Stimulated activated CD4-positive, alpha-beta T cell treated with anti-CD3 and anti-CD28 coated beads, Interleukin-4, amount 100 ng/mL, for 24 hours (primary cell): ENCODE data around the gene PIP5K1A.
A peak's percentile ranks its signal among the peaks of the same experiment; 100 is the strongest.
"Not testable (repeated sequence)": the region's sequence is repeated elsewhere in the genome, so short reads cannot be mapped to it uniquely, and the experiment has no call there.

Experiments used
- DNase-seq: peaks from one replicate; pipeline ENCODE4 v3.0.0-alpha.2; 2020

Gene PIP5K1A, protein sequence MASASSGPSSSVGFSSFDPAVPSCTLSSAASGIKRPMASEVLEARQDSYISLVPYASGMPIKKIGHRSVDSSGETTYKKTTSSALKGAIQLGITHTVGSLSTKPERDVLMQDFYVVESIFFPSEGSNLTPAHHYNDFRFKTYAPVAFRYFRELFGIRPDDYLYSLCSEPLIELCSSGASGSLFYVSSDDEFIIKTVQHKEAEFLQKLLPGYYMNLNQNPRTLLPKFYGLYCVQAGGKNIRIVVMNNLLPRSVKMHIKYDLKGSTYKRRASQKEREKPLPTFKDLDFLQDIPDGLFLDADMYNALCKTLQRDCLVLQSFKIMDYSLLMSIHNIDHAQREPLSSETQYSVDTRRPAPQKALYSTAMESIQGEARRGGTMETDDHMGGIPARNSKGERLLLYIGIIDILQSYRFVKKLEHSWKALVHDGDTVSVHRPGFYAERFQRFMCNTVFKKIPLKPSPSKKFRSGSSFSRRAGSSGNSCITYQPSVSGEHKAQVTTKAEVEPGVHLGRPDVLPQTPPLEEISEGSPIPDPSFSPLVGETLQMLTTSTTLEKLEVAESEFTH

DNA sequence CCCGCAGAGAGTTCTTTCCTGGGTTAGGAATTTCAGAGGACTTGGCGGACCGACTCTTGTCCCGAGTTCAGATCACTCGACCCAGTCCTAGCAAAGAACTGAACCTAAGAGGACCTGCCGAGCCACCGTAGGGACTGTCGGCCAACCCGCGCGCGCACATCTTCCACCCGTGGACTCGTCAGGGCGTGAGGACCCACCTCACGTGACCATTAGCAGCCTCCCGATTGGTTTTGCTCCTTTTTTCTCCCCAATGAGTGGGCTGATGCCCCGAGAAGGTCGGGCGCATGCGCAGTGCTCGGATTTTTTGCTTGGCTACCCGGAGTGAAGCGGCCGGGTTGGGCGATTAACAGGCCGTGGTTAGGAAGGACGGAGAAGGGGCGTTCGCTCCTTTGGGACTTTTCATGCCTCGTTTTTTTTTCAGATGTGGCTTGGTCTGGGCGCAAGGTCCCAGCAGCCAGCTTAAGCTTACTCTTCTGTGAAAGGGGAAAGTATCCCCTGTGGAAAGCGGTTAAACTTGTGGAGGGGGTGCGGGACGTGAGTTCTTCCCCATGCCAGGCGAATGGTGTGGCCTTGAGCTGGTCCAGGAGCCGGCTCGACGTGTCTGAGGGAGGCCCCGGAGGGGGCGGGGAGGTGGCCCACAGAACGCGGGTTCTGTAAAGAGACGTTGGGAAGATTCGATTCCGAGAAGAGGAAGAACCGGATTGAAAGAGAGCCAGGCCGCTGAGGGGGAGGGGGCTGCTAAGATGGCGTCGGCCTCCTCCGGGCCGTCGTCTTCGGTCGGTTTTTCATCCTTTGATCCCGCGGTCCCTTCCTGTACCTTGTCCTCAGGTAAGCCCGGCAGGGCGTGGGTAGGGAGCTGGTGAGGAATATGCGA, at the start of gene PIP5K1A:
TSS of gene PIP5K1A (plus strand) at position 299 of the 874 bp plus-strand sequence. CDS start at position 744, 445 bp downstream.
- DNase-seq: peak; percentile 99

DNA sequence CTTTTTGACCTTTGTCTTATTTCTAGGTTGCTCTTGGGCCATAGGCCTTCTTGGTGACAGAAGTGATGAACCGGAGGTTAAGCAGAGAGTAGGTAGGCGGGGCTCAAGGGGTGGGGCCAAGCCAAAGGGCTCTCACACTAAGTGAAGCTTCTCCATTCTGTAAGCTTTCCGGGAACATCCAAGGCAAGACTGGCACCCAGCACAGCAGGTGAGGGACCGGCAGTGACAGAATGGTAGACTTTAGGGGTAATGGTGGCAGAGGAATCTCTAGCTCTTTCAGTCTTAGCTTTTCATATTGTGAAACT, 41.9 kb upstream of the PIP5K1A start, which contains the start of gene TNFAIP8L2:
TSS of gene TNFAIP8L2 (plus strand) at position 135 of the 305 bp plus-strand sequence. CDS start 2,049 bp downstream, outside the sequence.
- peak; percentile 81 for DNase-seq

DNA sequence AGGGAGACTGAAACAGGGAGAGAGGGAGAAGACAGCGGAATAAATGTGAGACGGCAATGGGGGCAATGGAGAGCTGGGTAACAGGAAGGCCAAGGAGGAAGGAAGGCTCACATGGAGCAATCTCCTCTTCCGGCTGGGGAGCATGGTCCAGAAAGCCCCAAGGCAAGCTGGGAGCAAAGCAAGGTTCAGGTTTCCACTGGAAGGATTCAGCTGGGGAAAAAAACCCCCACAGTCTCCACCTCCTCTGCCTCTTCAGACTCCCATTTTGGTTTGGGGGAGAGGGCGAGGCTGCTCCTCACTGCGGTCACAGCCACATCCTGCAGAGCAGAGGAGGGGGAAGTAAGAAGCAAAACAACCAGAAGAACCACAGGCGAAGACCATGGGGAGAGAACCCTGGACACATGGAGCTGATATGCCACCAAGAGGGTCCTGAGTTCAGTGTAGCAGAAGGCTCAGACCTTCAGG, 41.3 kb upstream of the PIP5K1A start:
- peak; percentile 61 for DNase-seq

GRCh38 chr1:151158326-151158725, 40.0 kb upstream of the PIP5K1A start:
- peak; percentile 64 for DNase-seq

GRCh38 chr1:151158751-151159251, 39.6 kb upstream of the PIP5K1A start:
- no peak for DNase-seq

- no peak for DNase-seq
Observed at GRCh38 chr1:151159373-151159772, 39.0 kb upstream of the PIP5K1A start.

DNA sequence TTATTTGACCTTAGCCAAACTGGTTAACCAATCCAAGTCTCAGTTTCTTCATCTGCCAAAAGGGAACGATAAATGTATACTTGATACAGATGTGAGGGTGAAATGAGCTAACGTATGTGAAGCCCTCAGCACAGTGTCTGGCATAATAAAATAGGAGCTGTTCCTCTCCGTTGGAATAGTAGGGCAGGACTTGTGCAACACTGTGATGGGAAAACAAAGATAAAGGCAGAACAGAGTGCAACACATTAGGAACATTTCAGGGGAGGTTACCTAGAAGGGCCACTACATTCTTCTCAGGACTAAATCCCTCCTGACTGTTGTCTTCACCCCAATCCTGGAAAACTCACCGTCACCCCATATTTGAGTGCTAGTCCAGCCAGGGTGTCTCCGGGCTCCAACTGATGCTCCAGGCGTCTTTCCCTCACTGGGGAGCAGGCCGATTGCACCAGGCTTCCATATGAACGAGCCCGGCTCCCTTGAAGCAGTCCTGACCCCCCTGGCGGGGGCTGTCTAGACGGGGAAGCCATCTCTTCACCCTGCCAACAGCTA, 33.5 kb upstream of the PIP5K1A start:
- DNase-seq: no peak

GRCh38 chr1:151165281-151165737, 33.0 kb upstream of the PIP5K1A start:
- no peak for DNase-seq

DNA sequence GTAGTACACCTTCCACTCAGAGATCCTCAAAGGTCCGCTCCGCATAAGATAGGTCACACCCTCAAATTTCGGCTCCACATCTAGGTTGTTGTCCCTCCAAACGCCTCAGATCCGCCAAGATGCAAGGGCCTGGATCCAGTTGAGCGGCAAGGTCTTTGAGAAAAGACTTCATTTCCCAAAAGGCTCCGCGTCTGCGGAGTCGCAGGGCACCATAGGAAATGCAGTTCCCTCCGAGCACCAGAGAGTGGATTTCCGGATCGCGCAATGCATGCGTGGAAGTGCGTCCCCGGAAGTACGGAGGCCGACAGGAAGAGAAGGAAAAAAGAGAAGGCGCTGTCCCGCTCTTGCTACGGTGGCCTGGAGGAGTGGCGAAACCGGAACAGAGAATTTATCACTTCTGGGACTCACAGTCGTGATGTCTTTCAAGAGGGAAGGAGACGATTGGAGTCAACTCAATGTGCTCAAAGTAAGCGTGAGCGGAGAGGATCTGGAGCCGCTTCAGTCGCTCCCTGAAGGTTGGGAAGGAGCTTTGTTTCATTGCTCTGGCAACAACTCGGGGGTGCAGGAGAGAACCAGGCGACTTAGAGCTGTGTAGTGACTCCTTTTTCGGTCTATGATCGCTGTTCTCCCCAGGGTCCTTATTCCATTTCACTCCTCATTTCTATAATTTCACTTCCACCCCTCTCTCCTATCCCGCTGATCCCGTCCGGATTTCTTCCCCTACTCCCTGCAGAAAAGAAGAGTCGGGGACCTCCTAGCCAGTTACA, 32.4 kb upstream of the PIP5K1A start, which contains the start of the genes LYSMD1 and SCNM1:
TSS of gene LYSMD1 (minus strand) at position 165 of the 767 bp plus-strand sequence. CDS start 644 bp downstream, outside the sequence.
TSS of gene SCNM1 (plus strand) at position 407 of the 767 bp plus-strand sequence. CDS start at position 416, 9 bp downstream.
- peak; percentile 97 for DNase-seq

DNA sequence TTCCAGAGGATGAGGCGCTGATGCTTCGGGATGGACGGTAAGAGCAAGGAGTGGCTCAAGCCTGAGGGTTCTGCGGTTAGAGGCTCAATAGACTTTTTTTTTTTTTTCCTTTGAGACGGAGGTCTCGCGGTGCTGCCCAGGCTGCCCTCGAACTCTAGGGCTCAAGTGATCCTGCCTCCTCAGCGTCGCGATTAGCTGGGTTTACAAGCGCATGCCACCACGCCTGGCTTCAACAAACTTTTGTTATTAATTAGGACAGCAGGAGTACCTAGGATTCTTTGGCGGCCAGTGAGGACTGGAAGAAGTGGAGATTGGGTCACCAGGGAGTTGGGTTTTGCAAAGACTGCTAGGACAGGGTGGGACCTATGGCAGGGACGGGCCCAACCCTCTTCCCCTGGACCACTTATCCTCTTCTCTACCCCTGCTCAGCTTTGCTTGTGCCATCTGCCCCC, 31.8 kb upstream of the PIP5K1A start:
- DNase-seq: no peak

DNA sequence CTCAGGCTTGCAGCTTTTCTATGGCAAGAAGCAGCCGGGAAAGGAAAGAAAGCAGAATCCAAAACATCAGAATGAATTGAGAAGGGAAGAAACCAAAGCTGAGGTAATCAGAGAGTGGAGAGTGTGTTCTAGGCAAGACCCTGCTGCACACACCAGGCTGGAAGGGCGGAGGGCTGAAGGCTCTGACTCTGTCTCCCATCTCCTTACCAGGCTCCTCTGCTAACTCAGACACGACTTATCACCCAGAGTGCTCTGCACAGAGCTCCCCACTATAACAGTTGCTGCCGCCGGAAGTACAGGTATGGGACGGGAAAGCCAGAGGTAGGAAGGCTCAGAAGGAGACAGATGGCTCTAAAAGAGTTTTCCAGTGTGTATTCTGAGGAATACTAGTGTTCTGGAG, 31.2 kb upstream of the PIP5K1A start:
- DNase-seq: no peak

GRCh38 chr1:151171190-151171589, 27.2 kb upstream of the PIP5K1A start:
- no peak for DNase-seq

GRCh38 chr1:151175041-151175741, 23.2 kb upstream of the PIP5K1A start:
- no peak for DNase-seq

DNA sequence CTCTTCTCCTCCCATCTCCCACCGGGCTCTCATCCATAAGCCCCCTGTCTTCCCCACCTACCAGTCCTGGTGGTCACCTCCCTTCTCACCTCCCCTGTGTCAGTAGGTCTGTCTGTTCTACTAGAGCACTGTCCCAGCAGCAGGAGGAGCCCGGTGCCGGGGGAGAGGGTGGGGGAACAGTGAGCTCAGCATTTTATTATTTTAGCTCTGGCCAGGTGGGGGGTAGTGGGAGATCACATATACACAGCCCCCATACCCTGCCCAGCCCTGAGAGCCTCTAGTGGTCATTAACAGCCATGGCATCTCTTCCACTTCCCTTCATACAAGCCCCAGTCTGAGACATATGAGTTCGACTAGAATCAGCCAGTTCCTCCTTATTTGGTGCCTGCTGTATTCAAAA, 22.5 kb upstream of the PIP5K1A start, which contains the start of gene TMOD4:
TSS of gene TMOD4 (minus strand) at position 119 of the 400 bp plus-strand sequence. CDS start 1,106 bp downstream, outside the sequence.
- DNase-seq: no peak

GRCh38 chr1:151176514-151177045, 21.8 kb upstream of the PIP5K1A start:
- DNase-seq: no peak

- no peak for DNase-seq
Observed at GRCh38 chr1:151184211-151184610, 14.1 kb upstream of the PIP5K1A start.

GRCh38 chr1:151187205-151187604, 11.1 kb upstream of the PIP5K1A start:
- no peak for DNase-seq

DNA sequence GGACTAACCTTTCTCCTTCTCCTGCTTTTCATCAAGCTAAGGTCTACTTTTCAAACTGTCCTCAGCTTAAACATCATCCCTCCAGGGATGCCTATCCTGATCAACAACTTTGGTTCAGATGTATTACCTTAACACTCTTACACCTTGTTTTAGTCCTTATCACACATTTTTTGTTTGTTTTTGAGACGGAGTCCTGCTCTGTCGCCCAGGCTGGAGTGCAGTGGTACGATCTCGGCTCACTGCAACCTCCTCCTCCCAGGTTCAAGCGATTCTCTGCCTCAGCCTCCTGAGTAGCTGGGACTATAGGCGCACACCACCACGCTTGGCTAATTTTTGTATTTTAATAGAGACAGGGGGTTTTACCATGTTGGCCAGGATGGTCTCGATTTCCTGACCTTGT, 9.7 kb upstream of the PIP5K1A start:
- not testable (repeated sequence) for DNase-seq

DNA sequence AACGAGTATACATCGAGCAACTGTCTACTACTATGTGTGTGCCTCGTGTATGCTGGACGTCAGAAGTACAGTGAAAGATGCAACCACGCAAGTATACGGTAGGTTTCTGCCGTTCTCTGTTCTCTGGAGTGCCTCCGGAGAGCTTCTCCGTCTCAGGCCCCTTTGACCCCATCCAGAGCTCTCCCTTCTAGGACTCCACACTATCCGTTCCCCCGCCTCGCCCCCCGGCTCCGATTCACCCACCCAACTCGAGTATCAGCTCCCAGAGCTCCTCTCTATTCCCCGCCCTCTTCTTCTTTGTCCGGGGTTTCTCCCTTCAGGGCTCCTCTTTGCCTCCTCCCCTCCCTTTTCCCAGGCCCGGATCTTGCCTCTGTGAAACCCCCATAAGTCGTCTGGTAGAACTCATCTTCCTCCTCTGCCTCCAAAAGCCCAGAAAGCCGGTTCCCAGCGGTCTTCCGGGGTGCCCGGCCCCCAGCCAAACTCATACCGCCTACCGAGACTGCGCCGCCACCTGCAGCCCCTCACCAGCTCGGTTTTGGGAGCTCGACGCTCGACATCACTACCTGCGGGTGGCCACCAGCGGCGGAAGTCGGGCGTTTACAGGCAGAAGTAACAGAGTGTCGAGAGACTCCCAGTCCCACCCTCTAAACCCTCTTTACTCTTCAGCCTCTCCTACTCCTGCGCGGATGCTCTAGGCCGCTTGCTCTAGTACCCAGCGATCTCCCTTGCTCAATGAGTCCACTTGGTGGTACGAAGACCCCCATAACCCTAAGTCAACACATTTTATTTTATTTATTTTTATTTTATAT, 8.5 kb upstream of the PIP5K1A start, which contains the start of gene VPS72:
TSS of gene VPS72 (minus strand) at position 561 of the 809 bp plus-strand sequence. CDS start at position 485, 76 bp downstream.
- DNase-seq: peak; percentile 88
